ENCODE measurements around the gene DCTN5.

- TF ChIP-seq CTCF (IDR thresholded peaks at IDR 0.05) (no peak), EP300 (IDR thresholded peaks at IDR 0.05) (no peak), JUNB (IDR thresholded peaks at IDR 0.05) (no peak), USF2 (IDR thresholded peaks at IDR 0.05) (no peak), HDAC2 (IDR thresholded peaks at IDR 0.05) (no peak), ZNF302 (CRISPR knock-in tag; IDR thresholded peaks at IDR 0.05) (no peak), MAX (IDR thresholded peaks at IDR 0.05) (no peak), RAD21 (conservative IDR thresholded peaks at IDR 0.05 in 1 of 2, IDR thresholded peaks at IDR 0.05 in 1 of 2) (no peak), RFX5 (IDR thresholded peaks at IDR 0.05) (no peak), FOSB (CRISPR knock-in tag; IDR thresholded peaks at IDR 0.05) (no peak), NR3C1 (IDR thresholded peaks at IDR 0.05) (no peak), SMC3 (IDR thresholded peaks at IDR 0.05) (no peak), BHLHE40 (IDR thresholded peaks at IDR 0.05; ENCODE audit: low read depth, low read length) (no peak)
Observed at GRCh38 chr16:23629516-23629915, 11.8 kb upstream of the DCTN5 start.

Data from A549 (cell line).